GM18517 (cell line): ENCODE data around the gene SSPN.

Source experiments
- ATAC-seq: cut with Tn5 transposase; IDR thresholded peaks from one replicate; pipeline ENCODE4 v1.9.1; 2021; ENCODE audit warnings: mild to moderate bottlenecking, moderate library complexity; ENCODE audit not compliant: unreplicated experiment

SSPN gene

GRCh38 chr12:26195250-26195640, at the start of gene SSPN:
SSPN (plus strand) TSS chr12:26195573; CDS start chr12:26195673, 100 bp downstream.
- ATAC-seq: peak; percentile 38

DNA sequence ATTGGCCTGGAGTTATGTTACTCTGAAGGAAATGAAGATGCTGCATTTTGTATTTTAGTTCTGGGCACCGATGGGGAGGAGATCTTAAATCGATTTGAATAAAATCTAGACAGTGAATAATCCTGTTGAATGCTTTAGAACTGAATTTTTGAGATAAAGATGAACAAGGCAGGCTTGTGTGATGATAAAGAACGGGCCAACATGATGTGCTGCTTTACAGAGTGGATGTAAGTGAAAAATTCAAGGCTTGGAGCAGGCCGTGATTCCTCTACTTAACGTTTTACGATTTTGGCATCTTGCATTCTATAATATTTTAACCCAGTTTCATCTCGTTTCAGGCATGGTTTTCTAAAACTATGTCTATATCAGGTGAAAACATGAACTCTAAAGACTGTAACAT, 47.1 kb upstream of the SSPN start:
- ATAC-seq: no peak

- ATAC-seq: no peak
Observed at GRCh38 chr12:26149968-26150500, 45.3 kb upstream of the SSPN start.

DNA sequence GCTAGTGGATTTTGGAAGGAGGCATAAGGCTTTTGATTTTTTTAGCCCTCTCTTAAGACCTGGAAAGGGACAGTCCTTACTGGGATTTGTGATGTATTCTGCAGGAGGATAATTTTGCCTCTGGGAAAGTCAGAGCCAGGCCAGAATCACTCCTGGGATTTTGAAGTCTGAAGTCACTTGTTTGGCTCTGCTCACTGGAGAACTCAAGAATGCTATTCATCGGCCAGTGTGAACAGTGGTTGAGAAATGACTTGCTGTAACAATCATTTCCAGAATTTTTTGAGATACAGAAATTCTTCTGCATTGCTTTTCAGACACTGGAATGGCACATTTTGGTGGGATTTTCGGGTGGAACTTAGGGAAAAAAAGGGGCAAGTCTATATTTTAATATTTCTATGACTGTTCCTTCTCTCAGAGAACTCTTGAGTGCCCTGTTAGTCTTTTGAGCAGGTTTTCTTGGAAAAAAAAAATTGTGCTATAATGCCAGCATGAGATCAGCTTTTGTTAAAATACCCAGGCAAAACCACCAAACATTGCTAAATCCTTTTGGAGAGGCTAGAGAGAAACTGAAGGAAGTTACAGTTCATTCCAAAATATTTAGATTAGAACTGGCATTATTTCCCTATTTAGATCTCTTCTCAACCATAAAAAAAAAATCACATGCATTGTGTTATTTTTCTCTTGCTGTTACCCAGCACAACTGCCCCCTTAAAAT, 44.5 kb upstream of the SSPN start:
- no peak for ATAC-seq

DNA sequence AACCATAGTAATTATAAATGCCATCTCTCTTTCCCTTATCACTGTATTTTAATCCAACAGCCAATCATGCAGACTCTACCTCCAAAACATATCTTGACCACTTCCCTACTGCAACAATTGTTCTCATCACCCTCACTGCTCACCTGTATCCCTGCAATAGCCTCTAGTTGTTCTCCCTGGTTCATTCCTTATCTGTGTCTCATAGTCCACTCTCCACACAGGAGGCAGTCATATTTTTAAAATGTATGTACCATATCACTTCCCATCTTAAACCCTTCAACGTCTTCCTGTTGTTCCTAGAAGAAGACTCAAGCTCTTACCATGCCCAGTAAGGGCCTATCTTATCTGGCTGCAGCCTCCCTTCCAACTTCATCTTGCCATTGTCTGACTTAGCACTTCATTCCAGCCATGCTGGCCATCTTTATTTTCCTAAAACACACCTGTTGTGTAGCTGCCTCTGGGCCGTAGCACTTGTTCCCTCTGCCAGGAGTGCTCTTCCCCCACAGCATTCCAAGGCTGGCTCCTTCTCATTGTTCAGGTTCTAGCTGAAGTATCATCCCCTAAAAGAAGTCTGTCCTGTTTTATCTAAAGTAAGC, 42.8 kb upstream of the SSPN start:
- ATAC-seq: no peak

GRCh38 chr12:26153421-26154154, 41.8 kb upstream of the SSPN start:
- ATAC-seq: no peak

DNA sequence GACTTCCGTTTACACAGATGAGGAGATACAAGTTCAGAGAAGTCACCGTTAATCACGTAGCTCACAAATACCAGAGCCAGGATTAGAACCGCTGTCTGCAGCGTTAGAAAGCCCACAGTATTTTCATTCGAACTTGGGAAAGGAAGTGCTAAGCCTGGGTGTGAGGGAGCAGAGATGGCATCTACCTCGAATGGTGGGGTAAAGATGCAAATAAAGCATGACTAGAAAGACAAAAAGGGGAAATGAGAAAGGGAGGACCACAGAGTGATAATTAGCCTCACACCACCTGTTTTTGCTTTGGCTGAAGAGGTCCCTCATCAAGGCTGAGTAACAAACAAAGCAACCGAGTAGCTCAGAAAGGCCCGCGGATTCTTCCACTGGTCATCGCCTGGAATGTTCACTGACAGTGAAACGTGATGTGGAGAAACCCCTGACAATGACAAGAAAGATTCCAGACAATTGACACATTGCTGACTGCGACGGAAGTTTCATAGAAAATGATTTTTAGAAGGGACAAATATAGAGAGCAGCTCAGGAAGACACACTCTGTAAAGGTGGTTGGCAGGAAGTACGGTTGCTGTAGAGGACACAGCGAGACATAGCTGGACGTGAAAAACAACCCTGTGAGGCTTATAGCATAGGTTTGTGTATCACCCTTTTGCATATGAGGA, 39.0 kb upstream of the SSPN start:
- ATAC-seq: peak; percentile 90

DNA sequence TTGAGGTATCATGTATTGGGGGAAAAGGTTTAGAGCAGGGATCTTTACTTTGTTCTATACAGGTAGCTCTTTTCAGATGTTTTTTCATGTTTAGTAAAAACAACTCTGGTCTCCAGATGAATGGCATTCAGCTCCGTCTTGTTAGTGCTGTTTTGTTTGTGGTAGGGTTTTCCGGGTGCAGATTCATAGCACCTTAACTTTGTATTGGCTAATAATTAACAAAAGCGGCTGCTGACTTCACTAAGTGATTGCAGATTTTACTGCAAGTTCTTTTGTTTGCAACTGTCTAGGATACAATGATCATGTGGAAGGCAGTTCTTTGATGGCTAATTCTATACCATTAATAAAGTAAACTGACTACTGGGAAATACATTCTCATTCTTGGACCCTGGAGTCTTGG, 38.4 kb upstream of the SSPN start:
- peak; percentile 20 for ATAC-seq

DNA sequence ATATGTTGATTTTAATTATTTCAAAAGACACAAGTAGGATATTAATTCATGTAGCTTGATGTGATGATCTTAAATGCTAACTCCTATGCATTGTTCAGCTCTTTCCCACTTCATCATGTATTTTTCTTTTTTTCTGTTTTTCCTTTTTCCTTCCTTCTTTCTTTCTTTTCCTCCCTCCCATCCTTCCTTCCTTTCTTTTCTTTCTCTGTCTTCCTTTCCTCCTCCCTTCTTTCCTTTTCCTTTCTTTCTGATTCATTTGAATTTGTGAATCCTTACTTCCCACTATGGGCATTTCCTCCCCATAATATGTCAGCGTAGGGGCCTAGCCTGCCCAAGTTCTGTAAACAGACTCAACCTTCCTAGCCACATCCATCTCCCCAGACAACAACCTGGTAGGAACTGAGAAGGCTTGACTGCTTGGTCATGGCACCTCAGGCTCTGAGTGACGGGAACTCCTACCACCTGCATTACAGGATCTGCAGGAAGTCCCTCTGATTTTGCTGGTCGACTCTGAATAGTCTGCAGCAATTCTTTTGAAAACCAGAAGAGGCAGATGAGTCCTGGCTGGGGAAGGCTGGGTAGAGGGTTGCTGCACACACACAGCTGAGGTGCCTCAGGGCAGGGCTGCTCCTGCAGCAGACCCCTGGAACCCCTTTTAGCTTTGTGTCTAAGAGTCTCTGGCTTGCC, 37.2 kb upstream of the SSPN start:
- no peak for ATAC-seq

DNA sequence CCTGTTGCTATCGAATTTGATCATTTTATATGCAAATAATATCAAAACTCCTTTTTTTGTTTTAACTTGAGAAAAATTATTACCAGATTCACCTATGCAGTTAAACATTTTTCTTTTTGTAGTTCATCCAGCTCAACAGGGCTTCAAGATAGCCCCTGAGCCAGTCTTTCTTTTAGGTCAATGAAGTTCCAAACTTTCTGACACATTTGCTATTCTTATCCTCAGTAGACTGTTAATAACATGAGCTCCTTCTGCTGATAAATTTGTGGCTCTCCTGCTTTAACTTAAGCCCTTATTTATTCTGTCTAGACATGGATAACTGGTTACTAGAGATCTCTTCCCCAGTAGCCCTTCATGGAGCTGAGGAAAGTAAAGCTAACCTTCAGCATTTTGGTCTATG, 33.2 kb upstream of the SSPN start:
- ATAC-seq: no peak

DNA sequence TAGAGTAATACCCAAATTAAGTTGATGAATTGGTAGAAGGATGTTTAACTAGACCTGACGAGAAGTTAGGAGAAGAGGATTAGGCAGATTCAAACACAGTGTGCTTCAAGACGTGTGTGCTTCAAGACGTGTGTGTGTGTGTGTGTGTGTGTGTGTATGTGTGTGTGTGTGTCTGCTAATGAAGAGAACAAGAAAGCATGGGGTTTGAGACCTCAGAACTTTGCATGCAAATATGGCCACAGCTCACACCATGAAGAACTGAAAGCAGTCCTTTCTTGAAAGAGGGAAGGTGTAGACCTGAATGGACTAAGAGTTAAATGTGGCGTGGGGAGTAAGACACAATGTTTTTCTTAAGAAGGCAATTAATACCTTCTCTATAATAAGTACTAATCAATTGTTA, 32.5 kb upstream of the SSPN start:
- ATAC-seq: peak; percentile 75

- ATAC-seq: no peak
Observed at GRCh38 chr12:26164118-26164517, 31.3 kb upstream of the SSPN start.

GRCh38 chr12:26172013-26172412, 23.4 kb upstream of the SSPN start:
- no peak for ATAC-seq

- no peak for ATAC-seq
Observed at GRCh38 chr12:26172539-26172938, 22.8 kb upstream of the SSPN start.

- no peak for ATAC-seq
Observed at GRCh38 chr12:26172946-26173552, 22.3 kb upstream of the SSPN start.

DNA sequence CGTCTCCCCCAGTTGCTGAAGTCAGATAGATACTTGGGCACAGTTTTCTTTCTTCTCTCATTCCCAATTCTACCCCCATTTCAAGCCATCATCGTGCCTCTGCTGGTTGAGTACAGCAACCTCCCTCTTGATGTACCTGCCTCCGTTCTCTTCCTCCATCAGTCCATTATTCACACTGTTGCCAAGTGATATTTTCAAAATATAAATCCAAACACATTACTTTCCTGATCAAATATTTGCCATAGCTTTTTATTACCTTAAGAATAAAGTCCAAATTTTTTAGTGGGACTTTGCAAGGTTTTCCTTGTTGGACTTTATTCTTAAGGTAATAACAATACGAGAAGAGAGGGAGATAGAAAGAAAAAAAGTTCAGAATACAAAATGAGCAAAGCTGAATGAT, 18.6 kb upstream of the SSPN start:
- ATAC-seq: no peak

GRCh38 chr12:26177283-26177682, 18.1 kb upstream of the SSPN start:
- ATAC-seq: no peak

GRCh38 chr12:26179826-26180225, 15.5 kb upstream of the SSPN start:
- no peak for ATAC-seq

DNA sequence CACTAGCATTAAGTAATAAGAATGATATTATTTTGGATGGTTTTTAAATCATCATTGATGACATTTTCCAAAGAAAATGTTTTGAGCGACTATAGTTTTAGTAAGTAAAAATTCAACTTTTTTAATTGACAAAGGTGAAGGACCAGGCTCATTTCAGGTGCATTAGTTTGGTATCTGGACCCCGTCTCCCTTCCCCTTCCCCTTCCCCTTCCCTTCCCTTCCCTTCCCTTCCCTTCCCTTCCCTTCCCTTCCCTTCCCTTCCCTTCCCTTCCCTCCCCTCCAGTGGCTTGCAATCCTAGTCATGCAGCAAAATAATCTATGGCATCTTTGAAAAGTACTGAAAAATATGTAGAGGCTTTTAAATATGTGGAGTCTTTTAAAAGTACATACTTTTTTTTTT, 13.0 kb upstream of the SSPN start:
- ATAC-seq: no peak

DNA sequence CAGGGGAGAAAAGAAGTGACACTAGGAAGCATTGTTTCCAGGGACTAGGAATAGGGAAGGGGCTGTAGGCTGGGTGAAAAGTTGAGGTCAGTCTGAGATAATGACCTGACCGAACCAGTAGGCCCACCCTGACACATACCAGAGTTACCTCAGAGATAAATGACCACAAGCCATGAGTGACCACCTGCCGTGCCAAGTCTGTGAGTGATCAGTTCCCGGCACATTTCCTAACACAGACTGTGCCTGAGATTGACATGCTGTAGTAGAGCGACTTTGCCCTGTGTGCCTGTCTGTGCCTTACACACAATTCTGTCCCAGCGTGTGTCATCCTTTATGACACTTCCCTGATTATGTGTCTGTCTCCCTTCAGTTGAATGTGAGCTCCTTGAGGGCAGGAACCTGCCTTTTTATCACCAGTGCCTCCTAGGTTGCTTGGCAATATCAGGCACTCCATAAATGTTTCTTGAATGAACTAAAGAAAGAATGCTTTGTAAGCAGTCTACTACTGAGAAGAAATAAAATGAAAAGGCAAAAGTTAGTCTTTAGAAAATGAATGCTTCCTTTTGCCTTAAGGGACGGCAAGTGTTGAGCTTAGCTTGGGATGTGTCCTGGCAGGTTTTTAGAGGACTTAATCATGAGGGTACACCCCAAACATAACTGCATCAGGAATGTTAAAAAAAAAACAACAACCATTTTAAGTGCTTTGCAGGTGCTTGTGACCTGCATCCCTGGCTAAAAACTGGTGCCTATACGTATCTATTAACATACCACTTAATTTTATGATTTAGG, 9.6 kb upstream of the SSPN start:
- no peak for ATAC-seq
